C1 segment of cervical spinal cord (tissue), 14 donors: Measurements from ENCODE around the gene QRICH2.
"Not testable (repeated sequence)": the region's sequence is repeated elsewhere in the genome, so short reads cannot be mapped to it uniquely, and the experiment has no call there.

Source experiments
- DNase-seq, 14 donors: peaks; one replicate each; lab custom pipeline; 2025; lab: John Stamatoyannopoulos, UW

QRICH2 gene

DNA sequence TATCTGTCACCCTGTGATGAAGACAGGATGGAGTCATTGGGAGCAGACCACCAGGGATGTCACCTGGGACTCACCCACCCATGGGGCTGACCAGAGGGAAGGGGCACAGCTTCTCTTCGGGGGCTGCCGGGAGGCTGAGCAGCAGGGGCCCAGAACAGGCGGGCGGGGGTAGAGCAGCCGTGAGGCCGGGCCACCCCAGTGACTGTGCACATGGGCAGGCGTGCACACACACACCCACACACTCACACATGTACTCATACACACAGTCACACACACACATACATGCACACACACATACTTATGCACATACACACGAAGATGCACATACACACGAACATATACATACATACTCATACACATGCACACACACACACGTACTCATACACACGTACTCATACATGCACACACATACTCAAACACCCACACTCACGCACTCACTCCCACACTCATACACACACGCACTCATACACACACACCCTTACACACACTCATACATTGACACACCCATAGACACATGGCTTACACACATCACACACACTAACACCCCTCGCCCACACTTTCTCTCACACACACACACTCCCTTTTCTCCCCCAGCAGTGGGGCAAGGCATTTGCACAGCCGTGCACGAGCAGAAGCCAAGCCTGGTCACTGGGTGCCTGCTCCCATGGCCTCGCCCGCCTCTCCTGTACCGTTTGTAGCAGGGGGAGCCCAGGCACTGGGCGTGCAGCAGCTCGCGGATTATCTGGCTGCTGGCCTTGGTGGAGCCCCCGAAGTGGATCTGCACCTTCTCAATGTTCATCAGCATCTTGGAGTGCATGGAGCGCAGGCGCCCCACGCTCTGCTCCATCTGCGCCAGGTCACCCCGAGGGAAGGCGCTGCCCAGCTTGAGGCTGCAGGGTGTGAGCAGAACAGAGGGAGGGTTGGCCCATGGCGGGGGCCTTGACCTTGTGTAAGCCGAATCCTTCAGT, 30.5 kb downstream of the QRICH2 start:
- no peak for DNase-seq

DNA sequence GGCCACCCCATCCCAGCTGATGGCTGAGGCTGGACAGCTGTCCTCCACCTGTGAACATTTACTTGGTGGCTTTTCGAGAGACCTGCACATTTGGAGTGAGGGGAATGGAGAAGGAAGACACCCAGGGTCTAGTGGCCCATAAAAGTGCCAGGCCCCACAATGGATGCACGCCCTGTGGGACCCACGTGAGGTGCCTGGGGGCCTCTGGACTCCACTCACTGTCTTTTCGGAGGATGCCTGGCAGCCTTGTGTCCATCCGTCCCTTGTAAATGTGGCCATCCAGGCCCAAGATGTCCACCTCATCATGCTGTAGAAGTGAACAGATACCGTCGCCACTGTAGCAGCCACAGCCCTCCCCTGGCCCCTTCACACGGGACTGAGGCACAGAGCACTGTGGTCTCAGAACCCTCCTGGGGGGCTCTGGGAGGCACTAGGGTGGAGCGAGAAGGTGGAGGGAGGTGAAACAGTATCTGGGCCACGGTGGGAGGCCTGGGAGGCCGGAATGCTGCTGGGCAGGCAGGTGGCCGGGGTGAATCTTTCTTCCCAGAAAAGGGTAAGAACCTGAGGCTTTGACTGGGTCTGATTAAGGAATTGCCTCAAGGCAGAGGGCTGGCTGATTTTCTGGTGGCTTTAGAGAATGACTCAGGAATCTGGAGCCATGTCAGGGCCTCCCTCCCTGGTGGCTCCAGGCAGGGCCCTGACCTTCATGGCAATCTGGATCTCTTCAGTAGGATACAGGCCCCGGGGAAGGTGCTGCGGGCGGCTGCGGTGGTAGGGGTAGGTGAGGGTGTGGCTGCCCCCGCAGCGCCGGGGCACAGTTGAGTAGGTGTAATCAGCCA, 31.4 kb downstream of the QRICH2 start:
- no peak for DNase-seq

DNA sequence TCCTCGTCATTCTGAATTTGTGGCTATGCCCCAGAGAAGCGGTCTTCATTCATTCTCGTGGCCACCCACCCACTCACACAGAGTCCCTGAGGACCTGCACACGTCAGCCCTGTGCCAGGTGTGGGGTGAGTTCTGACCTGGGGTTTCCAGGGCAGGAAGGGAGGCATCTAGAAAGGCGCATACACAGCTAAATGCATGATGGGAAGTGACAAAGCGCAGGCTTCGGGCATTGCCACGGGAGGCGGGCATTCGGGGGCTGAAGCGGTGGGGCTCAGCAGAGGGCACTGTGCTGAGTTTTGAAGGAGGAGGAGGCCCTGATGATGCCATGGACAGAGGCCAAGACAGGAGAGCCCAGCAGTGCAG, 32.0 kb downstream of the QRICH2 start:
- DNase-seq = no peak

DNA sequence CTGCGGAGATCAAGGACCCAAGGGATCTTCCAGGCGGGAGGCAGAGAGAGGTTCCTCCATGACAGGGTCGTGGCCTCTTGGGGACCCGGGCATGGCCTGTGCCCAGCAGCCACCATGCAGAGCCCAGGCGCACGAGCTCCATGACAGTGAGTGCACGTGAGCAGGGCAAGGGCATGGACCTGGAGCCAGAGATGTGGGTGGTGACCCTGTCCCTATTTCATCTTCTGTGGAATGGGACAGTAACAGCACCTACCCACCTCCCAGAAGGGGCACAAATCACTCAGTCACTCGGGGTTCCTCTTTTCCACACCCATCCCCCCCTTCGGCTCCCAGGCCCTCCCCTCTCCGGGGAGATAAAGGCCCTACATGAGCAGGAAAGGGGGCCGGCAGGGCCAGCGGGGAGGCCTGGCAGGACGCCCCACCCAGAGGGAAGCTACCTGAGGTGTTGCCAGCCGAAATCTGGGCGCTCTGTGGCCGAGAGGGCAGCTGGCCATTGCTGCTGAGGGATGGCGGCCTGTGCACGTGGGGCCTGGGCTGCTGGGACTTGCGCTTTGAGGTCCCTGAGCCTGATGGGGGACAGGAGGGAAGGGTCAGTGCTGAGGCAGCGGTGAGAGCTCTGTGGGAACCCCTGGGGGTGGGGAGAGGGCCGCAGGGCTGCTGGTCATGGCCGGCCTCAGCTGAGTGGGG, 32.6 kb downstream of the QRICH2 start:
- DNase-seq = no peak

DNA sequence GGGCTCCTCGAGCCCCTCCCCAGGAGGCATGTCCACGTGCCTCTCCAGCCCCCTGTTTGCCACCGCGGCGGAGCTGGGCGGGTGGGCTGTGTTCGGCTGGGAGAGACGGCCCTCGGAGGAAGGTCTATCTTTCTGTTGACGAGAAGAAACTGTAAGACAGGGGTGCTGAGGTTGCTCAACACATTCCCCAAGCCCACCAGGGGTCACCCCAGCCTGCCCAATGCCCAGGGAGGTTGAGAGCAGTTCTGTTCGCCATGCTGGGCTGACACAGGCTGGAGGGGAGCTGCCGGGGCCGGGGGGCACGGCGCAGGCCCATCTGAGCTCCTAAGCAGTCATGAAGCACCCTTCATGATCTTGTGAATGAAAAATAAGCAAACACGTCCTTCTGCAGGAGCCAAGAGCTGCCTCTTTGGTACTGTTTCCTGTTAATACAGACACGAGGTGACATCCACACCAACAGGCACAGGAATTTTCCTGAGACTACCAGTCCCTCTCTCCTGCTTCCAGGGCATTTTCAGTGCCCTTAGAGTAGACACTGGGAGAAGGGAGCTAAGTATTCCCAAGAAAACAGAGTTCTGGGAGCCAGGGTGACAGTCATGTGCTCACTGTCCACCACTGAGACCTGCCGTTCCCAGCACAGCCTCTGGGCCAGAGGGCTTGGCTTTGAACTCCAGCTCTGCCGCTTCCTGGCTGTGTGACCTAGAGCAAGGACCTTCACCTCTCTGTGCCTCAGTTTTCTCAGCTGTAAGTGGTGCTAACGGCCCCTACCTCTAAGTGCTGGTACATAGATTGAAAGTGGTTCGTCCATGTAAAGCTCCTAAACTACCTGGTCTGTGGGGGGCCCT, 33.7 kb downstream of the QRICH2 start:
- no peak for DNase-seq

DNA sequence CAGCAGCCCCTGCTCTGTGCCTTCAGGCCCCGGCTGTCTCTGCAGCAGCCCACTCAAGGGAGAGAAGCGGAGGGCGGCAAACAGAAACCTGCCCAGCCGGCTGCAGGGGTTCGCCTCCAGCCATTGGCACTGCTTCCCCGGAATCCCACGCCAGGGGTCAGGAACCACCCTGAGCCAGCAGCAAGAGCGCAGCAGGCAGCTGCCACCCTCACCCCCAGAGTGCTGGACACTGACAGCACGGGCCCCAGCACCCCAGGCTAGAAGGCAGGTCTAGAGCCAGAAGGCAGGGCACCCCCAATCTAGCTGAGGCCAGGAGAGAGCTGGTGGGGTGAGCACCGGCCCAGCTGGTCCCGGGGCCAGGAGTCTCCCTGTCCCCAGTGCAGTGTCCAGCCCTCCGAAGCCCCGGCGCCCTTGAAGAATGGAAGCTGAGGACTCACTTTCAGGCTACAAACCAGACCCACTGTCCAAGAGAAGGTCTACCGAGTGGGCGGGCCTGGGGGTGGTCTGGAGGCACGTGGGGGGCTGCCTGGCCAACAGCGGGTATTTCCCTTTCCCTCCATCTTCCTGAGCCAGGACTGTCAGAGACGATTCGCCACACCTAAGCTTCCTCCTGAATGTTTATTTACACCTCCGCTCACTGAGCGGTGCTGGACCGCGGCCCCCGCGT, 34.5 kb downstream of the QRICH2 start:
- DNase-seq = no peak

DNA sequence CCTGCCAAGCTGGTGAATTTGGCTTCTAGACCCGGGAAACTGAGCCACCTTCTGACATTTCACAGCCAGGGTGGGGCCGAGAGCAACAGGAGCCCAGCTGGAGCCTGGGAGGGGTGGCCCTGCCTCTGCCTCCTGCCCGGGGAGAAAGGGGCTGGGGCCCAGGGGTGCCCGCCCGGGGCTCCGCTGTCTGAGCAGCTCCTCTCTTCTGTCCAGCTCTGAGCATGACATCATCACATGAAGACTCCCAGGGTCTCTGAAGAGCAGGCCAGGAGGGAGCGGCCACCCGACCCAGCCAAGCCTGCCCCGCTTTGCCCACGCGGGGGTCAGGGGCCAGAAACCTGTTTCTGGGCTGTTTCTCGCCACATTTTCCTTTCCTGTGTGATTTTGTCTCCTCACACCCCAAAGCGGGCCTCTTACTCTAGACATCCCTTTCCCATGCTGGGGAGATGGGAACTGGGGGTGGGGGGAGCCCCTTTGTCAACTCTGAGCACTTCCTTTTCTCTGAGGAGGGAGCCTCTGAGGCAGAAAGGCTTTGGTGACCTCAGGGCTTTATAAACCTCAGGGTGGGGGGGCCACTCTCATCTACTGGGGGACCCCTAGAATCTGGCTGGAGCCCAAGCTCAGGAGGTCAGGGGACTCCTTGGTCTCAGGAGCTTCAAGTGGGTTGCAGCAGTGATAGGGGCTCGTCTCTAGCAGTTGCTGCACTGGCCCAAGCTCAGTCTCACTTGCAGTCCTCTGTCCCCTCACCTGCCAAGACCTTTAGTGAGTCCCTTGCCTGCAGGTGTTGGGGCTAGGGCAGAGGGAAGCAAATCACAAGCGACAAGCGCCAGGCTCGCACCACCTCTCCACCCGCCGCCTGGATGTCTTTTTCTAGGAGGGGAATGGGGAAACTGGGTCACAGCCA, 35.3 kb downstream of the QRICH2 start:
- peak in 1 of 14 donors; percentile 47 for DNase-seq

DNA sequence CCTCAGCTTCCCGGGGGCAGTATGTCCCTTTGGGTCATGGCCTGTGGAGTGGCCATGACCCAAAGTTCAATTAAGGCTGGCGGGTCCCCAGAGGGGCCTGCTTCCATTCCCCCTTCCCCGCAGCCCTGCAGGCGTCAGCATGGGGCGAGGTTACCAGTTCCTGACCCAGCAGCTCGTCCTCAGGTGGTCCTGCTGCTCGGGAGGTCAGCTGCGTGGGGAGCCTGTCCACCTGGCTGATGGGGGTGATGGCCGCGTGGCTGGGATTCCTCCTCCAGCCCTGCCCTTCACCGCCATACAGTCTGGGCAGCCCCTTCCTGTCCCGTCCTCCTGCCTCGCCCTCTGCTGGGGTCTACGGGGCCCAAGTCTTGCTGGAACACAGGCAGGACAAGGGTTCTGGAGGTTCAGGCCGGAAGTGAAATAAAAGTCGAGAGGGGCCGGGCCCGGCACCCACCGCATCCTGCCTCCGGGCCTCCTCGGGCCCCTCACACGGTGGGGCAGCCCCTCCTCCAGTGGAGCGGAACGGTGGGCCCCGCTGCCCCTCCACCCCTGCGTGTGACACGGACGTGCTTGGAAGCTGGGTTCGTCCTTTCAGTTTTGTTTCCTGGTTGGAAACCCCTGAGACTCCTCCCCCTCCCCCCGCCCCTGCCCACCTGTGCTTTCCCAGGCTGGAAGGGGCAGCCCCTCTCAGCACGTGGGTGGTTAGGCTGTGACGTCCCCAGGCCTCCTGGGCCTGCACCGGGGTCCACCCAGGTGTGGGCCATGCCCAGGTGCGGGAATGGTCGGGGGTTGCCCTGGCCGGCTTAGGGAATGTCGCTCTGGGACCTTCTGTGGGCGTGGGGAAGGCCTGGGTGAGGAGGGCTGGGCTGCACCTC, 36.2 kb downstream of the QRICH2 start:
- peak in 2 of 14 donors; percentile 18 to 46 for DNase-seq

DNA sequence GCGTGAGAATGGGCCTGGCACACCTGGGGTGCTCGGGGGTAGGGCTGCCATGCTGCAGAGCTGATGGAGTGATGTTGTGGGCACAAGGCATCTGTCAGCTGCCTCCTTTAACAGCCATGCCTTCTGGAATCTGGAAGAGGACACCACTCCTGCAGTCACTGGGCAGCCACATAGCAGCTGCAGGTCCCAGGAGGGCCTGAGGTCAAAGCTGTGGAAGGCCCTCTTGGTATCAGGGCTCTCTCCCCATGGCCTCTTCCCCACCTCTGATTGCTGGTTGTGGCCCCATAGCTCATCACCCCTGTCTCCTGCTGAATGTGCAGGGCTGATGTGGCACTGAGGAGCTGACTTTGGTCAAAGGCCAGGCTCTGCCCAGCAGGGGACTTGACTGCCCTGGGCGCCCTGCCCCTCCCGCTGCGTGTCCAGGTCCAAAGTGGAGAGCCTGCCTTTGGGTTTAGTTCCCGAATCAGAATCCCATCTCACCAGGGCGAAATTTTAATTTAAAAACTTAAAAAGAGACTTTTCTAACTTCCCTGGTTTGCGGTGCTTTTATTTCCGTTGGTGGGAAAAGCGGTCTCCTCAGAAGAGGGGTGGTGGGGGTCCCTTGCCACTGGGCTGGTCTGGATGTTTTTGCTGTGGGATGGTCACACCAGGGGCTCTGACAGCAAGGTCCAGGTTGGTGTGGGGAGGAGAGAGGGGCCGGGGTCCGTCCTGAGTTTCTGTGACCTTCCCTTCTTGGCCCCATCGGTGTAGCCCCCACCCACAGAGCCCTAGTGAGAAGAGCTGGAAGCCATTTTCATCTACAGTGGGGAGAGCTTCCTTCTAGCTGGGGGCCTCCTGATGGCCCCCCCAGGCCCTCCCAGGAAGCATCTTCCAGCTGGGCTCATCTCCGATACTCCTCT, 37.1 kb downstream of the QRICH2 start:
- no peak for DNase-seq

DNA sequence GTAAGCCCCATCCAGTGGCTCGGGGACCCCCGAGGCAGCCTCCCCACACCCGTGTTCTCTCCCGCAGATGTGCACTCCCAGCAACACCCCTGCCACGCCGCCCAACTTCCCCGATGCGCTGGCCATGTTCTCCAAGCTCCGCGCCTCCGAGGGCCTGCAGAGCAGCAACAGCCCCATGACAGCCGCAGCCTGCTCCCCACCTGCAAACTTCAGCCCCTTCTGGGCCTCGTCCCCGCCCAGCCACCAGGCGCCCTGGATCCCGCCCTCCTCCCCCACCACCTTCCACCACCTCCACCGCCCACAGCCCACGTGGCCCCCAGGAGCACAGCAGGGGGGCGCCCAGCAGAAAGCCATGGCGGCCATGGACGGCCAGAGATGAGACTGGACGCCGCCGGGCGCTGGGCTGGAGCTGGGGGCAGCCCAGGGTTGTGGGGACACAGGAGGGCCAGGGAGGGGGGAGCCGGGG, 37.9 kb downstream of the QRICH2 start:
- DNase-seq = no peak

DNA sequence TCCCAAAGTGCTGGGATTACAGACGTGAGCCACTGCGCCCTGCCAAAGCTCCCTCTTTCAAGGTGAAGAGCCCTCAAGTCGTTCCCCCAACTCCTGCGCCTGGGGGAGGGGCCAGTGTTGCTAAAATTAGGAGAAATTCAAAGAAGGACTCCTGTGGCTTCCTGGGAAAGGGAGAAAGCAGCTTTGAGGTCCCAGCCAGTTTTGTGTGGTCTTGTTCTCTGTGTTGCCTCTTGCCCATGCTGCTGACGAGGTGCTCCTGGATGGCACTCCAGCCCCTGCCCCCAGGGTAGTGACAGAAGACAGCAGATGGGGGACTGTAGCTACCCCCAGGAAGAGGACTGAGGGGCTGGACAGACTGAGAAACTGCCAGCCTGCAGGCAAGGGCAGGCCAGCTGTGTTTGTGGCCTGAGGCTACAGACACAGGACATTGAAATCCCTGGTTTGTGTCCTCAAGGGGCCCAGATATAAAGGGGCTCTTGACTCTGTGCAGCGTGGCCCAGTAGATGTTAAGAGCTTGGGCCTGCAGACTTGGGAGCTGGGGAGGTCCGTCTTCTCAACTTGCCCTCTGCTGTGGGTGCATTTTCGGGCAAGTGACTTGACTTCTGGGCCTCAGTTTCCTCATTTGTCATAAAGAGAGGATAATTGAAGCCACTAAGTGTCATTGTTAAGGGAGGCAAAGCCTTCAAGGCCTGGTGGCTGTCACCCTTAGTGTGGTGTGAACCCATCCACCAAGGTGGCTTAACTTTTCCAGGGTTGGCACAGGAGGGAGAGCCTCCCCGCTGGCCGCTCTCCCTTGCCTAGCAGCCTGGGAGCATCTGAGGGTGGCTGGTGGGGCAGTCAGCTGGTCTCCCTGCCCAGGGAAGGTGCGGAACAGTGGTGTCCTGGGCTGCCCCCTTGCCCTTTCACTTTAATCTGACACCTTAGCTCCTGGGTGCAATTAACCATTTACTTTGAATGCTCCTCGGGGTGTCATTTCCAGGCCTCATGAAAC, 38.8 kb downstream of the QRICH2 start:
- no peak for DNase-seq

DNA sequence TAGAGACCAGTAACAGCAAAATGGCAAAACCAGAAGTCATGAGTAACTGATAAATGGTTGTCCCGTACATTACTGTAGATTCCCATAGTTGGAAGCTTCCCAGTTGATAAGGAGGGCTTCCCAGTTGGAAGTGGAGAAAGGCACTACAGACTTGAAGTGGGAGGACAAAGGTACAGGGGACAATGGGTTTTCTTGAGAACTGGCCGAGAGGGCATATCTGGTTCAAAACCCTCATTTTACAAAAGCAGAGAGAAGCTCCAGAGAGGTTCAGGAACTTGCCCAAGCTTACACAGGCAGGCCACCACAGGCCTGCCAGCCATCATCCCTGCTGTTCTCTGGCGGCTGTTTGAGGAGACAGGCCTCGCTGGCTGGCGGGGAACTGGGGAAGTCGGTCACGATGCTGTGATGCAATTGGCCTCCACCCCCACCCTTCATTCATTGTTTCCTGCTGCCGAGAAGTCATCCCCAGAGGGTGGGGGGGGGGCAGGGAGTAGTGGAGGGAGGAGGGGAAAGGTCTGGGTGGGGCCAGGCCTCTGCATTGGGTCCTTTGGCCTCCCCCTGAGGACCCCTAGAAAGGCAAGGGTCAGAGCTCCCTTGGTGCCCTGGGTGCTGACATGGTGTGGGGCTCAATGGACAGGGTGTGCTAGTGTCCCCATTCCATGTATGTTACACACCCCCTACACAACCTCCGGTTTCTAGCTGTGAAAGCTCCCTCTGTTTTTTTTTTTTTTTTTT, 39.9 kb downstream of the QRICH2 start:
- DNase-seq = peak in 13 of 14 donors; percentile 17 to 95 (median 74)

DNA sequence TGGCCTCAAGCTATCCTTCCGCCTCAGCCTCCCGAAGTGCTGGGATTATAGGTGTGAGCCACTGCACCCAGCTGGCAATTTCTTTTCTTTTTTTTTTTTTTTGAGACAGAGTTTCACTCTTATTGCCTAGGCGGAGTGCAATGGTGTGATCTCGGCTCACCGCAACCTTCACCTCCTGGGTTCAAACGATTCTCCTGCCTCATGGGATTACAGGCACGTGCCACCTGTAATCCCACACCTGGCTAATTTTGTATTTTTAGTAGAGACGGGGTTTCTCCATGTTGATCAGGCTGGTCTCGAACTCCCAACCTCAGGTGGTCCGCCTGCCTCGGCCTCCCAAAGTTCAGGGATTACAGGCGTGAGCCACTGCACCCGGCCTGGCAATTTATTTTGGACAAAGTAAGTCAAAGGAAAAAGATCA, 40.5 kb downstream of the QRICH2 start:
- not testable (repeated sequence) for DNase-seq

DNA sequence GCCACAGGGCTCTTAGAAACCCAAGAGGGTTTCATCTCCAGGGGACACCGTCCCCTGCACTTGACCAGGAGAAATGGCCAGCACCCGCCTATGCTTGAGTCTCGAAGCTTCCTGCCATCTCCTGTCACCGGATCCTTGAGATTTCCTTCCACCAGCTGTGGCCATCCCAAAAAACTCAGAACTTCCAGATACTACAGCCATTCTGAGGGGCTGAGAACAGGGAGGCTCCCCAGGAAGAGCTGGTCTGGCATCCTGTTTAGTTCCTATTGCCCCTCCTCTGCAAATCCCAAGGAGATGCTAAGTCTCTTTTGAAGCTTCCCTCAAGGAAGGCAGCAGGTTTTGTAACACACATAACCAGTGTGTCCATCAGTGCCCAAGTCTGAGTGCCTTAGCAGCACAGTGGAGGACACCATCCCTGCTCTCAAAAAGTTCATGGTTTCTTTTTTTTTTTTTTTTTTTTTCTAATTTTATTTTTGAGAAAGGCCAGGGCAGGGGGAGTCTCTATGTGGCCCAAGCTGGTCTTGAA, 41.0 kb downstream of the QRICH2 start:
- DNase-seq = no peak
